Brain microvascular endothelial cell (primary cell): Measurements from ENCODE around the gene COL13A1.

Experiments used
- DNase-seq: peaks from one replicate; pipeline ENCODE4 v3.0.0-alpha.2; 2020
- H3K27ac ChIP-seq: fragments of 250-450 bp; sonication (Bioruptor Pico); 2 replicates; pipeline ENCODE4 v1.5.1; 2020; ENCODE audit warnings: mild to moderate bottlenecking, moderate library complexity
- H3K27me3 ChIP-seq: fragments of 250-450 bp; sonication (Bioruptor Pico); replicated peaks from 2 replicates; pipeline ENCODE4 v1.5.1; 2020; ENCODE audit warnings: mild to moderate bottlenecking
- H3K36me3 ChIP-seq: fragments of 250-450 bp; sonication (Bioruptor Pico); replicated peaks from 2 replicates; pipeline ENCODE4 v1.5.1; 2020; ENCODE audit warnings: mild to moderate bottlenecking
- H3K4me3 ChIP-seq: 2 replicates; pipeline ENCODE4 v1.5.1; 2011; ENCODE audit warnings: low read depth, mild to moderate bottlenecking, control low read depth, low read length, moderate library complexity
- CTCF ChIP-seq: IDR thresholded peaks from 2 replicates; pipeline ENCODE4 v1.5.1; 2011; ENCODE audit warnings: low read depth, mild to moderate bottlenecking, moderate library complexity, low read length, control low read depth, inconsistent platforms; ENCODE audit errors: missing control alignments
- in situ Hi-C: cut with HindIII; loops from 2 replicates; pipeline ENCODE4 v1.10.0; 2017; ENCODE audit warnings: low sequenced_read_pairs, low pct_ligation_motif_present

Gene COL13A1

GRCh38 chr10:69807696-69808095, 6.0 kb downstream of the COL13A1 start:
- TF ChIP-seq CTCF, result no peak

GRCh38 chr10:69809318-69809717, 7.6 kb downstream of the COL13A1 start:
- no peak for TF ChIP-seq CTCF
- no peak for DNase-seq
- in situ Hi-C loops, result loop anchor here (10.0 kb wide), 1 partner anchor 105 kb away; no protein-coding TSS in a partner anchor
- H3K27me3 ChIP-seq, result no peaks in the 10 kb centered on the region
- H3K27ac ChIP-seq, result no peak overlapping the region
- H3K4me3 ChIP-seq, result no peak overlapping the region
- H3K36me3 ChIP-seq, result peaks cover 3% of the 10 kb centered on the region

More at GRCh38 chr10:69807696-69808095, 6.0 kb downstream of the COL13A1 start:
- DNase-seq, result peak; percentile 50
- Histone ChIP-seq H3K27ac (peak overlapping the region; percentile 23), H3K36me3 (peaks cover 3% of the 10 kb centered on the region), H3K4me3 (no peak overlapping the region), H3K27me3 (no peaks in the 10 kb centered on the region)
- in situ Hi-C loops, result loop anchor here (10.0 kb wide), 1 partner anchor 107 kb away; no protein-coding TSS in a partner anchor

GRCh38 chr10:69810097-69810496, 8.4 kb downstream of the COL13A1 start:
- TF ChIP-seq CTCF, result no peak
- DNase-seq, result no peak
- Histone ChIP-seq H3K27ac (no peak overlapping the region), H3K36me3 (peaks cover 3% of the 10 kb centered on the region), H3K4me3 (no peak overlapping the region), H3K27me3 (no peaks in the 10 kb centered on the region)
- in situ Hi-C loops, result no loop called here

- peak; percentile 9 for TF ChIP-seq CTCF
- in situ Hi-C loops, result no loop called here
- Histone ChIP-seq H3K4me3 (no peak overlapping the region), H3K36me3 (peaks cover 3% of the 10 kb centered on the region), H3K27me3 (no peaks in the 10 kb centered on the region), H3K27ac (no peak overlapping the region)
- no peak for DNase-seq
Observed at GRCh38 chr10:69810675-69811397, 9.1 kb downstream of the COL13A1 start.

- in situ Hi-C loops, result no loop called here
- TF ChIP-seq CTCF, result no peak
- H3K27me3 ChIP-seq, result no peaks in the 10 kb centered on the region
- peaks cover 3% of the 10 kb centered on the region for H3K36me3 ChIP-seq
- no peak overlapping the region for H3K27ac ChIP-seq
- no peak overlapping the region for H3K4me3 ChIP-seq
- no peak for DNase-seq
Observed at GRCh38 chr10:69813632-69814031, 11.9 kb downstream of the COL13A1 start.

- no peak for TF ChIP-seq CTCF
- DNase-seq, result no peak
- Histone ChIP-seq H3K4me3 (no peak overlapping the region), H3K36me3 (no peaks in the 10 kb centered on the region), H3K27ac (no peak overlapping the region), H3K27me3 (no peaks in the 10 kb centered on the region)
- in situ Hi-C loops, result no loop called here
Observed at GRCh38 chr10:69814251-69814650, 12.5 kb downstream of the COL13A1 start.
